Colonic mucosa (tissue), 4 donors: ENCODE data around the gene GRK2. TPM values are rescaled to one million over a fixed set of nuclear protein-coding genes. Genes with fewer than 3 reads are reported as not detected.
A peak's percentile ranks its signal among the peaks of the same experiment; 100 is the strongest.

Source experiments
- DNase-seq: peaks from one replicate; pipeline ENCODE4 v3.0.0-alpha.2; 2020
- H3K27ac ChIP-seq: fragments of 200-600 bp; one replicate; pipeline ENCODE4 v1.8.0; 2021
- H3K27me3 ChIP-seq: fragments of 200-600 bp; one replicate; pipeline ENCODE4 v1.8.0; 2021
- H3K36me3 ChIP-seq: fragments of 200-600 bp; one replicate; pipeline ENCODE4 v1.8.0; 2021
- H3K4me1 ChIP-seq: fragments of 200-600 bp; one replicate; pipeline ENCODE4 v1.8.0; 2021; ENCODE audit warnings: mild to moderate bottlenecking
- H3K4me3 ChIP-seq: fragments of 200-600 bp; one replicate; pipeline ENCODE4 v1.8.0; 2021
- H3K9ac ChIP-seq, 2 donors: one replicate each; pipeline ENCODE4 v1.7.0; 2013; ENCODE audit warnings: control low read depth in 2 of 2, low read depth in 2 of 2, low read length in 2 of 2
- H3K9me3 ChIP-seq: fragments of 200-600 bp; one replicate; pipeline ENCODE4 v1.8.0; 2021
- intact Hi-C: fragments of 100-400 bp; cut with DNase I; formaldehyde crosslinking; loops from one replicate; pipeline ENCODE4 v1.14.1; 2022
- total RNA-seq, 2 donors: library from RNA; stranded (reverse); fragmentation: NEBNext Ultra II Directional in 1 of 2; extraction: Animal tissue kit (Norgen Biotek cat#: 25700) in 1 of 2; gene quantifications; one replicate each; pipeline ENCODE4 v1.2.1, GENCODE V29; 2021
- TF ChIP-seq, protein P1 (sequence below): fragments of 200-600 bp; IDR thresholded peaks from one replicate; pipeline ENCODE4 v1.8.0; 2022; ENCODE audit warnings: antibody characterized with exemption, mild to moderate bottlenecking
- donor health status: healthy.
- donor health status: DM: no; HTN: no; CAD: no.
- donor health status: DM: no; HTN: no; CAD: no.

GRK2 gene
- total RNA-seq, 2 donors from 2014 or later: 108 to 137 TPM

DNA sequence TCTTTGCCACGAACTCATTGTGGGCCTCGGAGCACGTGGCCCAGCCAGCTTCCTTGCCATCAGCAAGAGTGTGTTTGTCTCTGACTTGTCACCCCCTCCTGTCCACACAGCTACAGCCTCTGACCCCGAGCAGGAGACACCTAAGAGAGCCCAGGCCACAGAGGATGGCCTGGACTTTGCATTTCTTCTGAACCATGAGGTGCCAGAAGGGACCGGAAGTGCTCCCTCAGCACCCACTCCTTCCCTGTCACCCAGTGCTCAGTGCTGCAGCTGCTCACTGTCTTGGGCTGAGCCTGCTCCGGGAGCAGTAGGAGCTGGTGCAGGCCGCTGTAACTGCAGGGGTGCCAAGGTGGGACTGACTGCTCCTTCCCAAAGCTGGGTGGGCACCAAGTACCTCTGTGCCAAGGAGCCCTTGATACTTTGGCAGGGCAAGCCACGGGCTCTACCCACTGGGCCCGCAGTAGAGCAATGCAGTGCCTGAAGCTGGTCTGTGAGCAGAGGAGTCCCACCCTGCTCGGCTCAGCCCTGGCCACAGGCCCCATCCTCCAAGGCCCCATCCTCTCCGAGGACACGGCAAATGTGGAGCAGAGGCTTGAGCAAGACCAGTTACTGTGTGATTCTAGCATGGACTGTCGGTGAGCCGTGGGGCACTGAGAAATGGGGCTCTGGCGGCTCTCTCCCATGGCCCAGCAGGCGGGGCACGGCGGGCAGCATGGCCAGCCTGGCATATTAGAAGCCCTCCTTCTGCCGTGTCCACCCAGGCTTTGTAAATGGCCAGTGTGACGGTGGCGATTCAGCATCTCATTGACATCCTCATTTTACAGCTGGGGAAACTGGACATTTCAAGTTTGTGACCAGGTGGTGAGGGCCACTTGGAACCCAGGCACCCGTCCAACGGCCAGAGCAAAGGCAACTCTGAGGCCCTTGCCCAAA, 6.3 kb downstream of the GRK2 start:
- Histone ChIP-seq H3K4me1 (peaks cover 57% of the 10 kb centered on the region), H3K4me3 (no peak overlapping the region), H3K9ac (peak overlapping the region; percentile 40 to 95), H3K36me3 (peaks cover 4% of the 10 kb centered on the region), H3K9me3 (no peaks in the 10 kb centered on the region), H3K27me3 (no peaks in the 10 kb centered on the region), H3K27ac (peak overlapping the region; percentile 84)
- no peak for DNase-seq
- intact Hi-C loops: no loop called here
- TF ChIP-seq, protein P1, sequence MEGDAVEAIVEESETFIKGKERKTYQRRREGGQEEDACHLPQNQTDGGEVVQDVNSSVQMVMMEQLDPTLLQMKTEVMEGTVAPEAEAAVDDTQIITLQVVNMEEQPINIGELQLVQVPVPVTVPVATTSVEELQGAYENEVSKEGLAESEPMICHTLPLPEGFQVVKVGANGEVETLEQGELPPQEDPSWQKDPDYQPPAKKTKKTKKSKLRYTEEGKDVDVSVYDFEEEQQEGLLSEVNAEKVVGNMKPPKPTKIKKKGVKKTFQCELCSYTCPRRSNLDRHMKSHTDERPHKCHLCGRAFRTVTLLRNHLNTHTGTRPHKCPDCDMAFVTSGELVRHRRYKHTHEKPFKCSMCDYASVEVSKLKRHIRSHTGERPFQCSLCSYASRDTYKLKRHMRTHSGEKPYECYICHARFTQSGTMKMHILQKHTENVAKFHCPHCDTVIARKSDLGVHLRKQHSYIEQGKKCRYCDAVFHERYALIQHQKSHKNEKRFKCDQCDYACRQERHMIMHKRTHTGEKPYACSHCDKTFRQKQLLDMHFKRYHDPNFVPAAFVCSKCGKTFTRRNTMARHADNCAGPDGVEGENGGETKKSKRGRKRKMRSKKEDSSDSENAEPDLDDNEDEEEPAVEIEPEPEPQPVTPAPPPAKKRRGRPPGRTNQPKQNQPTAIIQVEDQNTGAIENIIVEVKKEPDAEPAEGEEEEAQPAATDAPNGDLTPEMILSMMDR: no peak

DNA sequence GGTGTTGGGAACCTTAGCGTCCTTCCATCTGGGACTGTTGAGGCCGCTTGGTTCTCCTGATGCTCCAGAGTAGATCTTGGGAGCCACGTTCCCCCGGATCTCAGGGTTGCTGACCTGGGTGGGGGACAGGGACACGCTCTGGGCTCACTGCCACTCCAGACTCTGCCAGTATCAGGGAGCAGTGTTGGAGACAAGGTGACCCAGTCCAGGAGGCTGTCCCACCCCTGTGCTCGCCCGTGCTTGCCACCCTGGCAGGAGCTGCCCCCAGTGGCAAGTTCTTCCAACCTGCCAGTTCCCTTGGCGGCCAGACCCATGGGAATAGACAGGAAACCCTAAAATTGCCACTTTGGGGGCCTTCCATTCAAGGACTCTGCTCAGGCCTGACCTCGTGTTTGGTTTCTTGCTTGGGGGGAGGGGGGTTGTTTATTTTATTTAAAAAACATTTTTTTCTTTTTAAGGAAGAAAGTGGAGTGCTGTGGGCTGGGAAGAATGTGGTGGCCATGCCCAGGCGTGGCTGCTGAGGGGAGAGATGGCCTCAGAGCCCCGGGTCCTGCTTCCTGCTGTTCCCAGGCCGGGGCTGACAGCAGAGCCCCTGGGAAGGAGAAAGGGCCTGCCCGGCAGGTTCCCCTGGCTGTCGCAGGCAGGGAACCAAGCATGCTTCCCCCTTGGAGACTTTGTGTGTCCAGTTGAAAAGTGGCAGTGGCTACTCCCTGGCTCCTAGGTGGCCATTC, 7.2 kb downstream of the GRK2 start:
- Histone ChIP-seq H3K9me3 (no peaks in the 10 kb centered on the region), H3K36me3 (peaks cover 4% of the 10 kb centered on the region), H3K27me3 (no peaks in the 10 kb centered on the region), H3K9ac (peak overlapping the region in 1 of 2 donors; percentile 95), H3K4me3 (no peak overlapping the region), H3K27ac (peak overlapping the region; percentile 84), H3K4me1 (peaks cover 57% of the 10 kb centered on the region)
- intact Hi-C loops: no loop called here
- TF ChIP-seq, protein P1: no peak
- DNase-seq: no peak

DNA sequence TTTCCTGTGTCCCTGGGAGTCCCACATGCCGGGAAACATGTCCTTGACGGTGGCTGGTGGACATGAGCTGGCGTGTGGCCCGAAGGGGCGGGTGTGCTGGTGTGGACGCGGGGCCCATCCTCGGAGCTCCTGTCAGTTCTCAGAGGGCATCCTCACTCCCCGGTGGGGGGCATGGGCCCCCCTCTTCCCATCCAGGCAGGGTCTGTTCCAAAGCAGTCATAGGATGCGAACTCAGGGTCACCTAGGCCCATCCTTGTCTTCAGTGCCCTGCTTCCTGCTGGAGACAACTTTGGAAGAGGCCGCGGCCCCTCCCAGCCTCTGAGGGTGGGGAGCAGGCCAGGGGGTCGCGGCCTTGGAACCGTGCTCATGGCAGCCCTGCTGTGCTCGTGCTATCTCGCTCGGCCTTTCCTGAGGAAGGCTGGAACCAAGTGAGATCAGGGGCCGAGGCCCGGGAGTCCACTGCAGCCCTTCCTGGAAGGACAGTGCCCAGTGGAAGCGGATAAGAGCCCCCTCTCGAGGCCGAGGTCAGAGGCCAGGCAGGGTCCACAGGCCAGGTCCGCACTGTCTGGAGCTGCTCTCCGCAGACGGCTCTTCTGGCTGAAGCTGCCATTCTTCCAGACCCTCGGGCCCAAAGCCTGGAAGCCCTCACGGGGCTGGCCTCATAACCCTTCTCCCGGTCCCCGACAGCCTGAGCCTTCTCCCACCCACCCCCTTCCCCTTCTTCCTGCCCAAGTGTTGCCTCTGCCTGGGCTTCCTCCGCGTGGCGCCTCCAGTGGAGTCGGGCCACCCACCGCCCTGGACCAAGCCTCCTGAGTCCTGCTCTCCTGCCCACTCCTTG, 8.7 kb downstream of the GRK2 start:
- intact Hi-C loops: no loop called here
- H3K4me3 ChIP-seq: no peak overlapping the region

DNA sequence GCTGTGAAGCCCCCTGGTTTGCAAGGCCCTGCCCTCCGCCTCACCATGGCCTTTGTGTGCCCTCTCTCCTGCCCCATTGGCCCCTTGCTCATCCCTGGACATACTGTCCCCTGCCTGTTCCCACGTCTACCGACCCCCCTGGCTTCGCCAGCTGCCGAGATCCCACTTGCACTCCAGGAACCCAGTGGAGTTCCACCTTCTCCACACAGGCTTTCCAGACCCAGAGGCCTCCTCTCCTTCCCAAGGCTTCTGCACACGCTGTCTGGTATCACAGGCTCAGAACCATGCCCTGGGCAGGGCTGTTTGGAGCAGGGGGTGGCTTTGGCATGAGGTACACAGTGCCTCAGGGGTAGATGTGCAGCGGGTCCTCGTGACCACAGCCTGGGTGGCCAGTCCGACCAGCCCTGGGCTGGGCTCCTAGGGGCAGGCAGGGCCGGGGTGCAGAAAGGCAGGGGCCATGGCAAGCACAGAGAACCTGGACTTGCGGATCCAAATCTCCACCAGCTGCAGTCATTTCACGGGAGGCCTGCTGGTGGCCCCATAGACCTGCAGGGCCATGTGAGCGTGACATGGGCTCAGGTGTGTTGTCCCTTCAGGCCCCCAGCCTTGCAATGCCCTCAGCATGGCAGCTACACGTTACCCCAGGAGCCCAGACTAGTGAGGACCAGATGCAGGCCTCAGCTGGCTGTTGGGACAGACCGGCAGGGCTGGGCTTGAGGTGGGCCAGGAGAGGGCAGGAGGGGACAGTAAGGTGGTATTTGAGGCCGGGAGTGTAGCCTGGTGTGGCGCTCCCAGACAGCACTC, 9.5 kb downstream of the GRK2 start:
- TF ChIP-seq, protein P1: no peak
- Histone ChIP-seq H3K27ac (peak overlapping the region; percentile 86), H3K27me3 (no peaks in the 10 kb centered on the region), H3K36me3 (peaks cover 21% of the 10 kb centered on the region), H3K4me3 (no peak overlapping the region), H3K9me3 (no peaks in the 10 kb centered on the region), H3K4me1 (peaks cover 40% of the 10 kb centered on the region), H3K9ac (peak overlapping the region; percentile 29 to 94)
- no peak for DNase-seq
- intact Hi-C loops: no loop called here

More for the DNA sequence above, 8.7 kb downstream of the GRK2 start:
- Histone ChIP-seq H3K27ac (peak overlapping the region; percentile 86), H3K9me3 (no peaks in the 10 kb centered on the region), H3K36me3 (peaks cover 15% of the 10 kb centered on the region), H3K27me3 (no peaks in the 10 kb centered on the region), H3K9ac (peak overlapping the region; percentile 16 to 94), H3K4me1 (peaks cover 48% of the 10 kb centered on the region)
- no peak for DNase-seq
- TF ChIP-seq, protein P1: no peak
